ENCODE measurements around the gene NSD2.

DNA sequence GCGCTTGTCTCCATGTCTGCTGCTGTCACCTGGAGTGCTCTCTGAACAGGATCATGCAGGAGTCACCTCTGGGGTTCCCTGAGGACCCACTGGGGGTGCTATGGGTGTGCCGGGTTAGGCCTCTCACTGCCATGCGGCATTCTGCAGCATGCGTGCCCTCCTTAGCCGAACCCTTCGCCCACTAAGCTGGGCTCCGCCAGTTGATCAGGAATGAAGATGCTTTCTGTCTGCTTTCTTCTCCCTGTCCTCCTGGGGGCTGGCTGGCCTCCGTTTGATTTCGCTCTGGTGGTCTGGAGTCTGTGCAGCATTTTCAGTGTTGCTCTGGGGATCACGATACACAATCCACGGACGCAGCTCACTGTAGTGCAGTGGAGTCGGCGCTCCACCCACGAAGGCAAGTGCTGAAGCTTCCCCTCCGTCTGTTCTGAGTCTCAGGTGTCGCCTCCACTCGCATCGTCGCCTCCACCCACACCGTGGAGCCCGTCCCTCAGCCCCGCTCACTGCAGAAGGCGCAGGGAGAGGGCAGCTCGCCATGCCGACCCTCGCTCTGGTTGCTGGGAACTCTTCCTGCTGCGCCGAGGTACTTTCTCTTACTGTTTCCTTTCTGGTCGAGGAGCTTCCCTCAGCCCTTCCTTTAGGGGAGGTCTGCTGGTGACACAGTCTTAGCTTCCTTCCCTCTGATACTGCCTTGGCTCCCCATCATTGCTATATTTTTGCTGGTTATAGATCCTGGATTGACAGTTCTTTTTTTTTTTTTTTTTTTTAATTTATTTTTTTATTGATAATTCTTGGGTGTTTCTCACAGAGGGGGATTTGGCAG is 44.5 kb upstream of the NSD2 start:
- TF ChIP-seq, protein P1, sequence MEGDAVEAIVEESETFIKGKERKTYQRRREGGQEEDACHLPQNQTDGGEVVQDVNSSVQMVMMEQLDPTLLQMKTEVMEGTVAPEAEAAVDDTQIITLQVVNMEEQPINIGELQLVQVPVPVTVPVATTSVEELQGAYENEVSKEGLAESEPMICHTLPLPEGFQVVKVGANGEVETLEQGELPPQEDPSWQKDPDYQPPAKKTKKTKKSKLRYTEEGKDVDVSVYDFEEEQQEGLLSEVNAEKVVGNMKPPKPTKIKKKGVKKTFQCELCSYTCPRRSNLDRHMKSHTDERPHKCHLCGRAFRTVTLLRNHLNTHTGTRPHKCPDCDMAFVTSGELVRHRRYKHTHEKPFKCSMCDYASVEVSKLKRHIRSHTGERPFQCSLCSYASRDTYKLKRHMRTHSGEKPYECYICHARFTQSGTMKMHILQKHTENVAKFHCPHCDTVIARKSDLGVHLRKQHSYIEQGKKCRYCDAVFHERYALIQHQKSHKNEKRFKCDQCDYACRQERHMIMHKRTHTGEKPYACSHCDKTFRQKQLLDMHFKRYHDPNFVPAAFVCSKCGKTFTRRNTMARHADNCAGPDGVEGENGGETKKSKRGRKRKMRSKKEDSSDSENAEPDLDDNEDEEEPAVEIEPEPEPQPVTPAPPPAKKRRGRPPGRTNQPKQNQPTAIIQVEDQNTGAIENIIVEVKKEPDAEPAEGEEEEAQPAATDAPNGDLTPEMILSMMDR (IDR thresholded peaks at IDR 0.05; ENCODE audit: poor library complexity), result no peak
- TF ChIP-seq EZH2 (IDR thresholded peaks at IDR 0.05; ENCODE audit: borderline replicate concordance) (no peak), EZH2phosphoT487 (IDR thresholded peaks at IDR 0.05; ENCODE audit: low read depth, severe bottlenecking, unreplicated experiment) (no peak)
